Prostate gland (tissue), 2 donors: ENCODE measurements around the gene TMEM272.

Source experiments
- CTCF ChIP-seq, 4 experiments: fragments of 200-600 bp in 2 of 4; fragments of 450-650 bp in 2 of 4; sonication (generic) in 2 of 4; IDR thresholded peaks; 1 replicate in 3 of 4; 2 replicates in 1 of 4; pipeline ENCODE4 v1.5.1; 2016 to 2019; ENCODE audit warnings: antibody characterized with exemption in 4 of 4, mild to moderate bottlenecking in 2 of 4, moderate library complexity in 2 of 4
- POLR2A ChIP-seq: fragments of 450-650 bp; IDR thresholded peaks from one replicate; pipeline ENCODE4 v1.6.1; 2016; ENCODE audit warnings: antibody characterized with exemption, mild to moderate bottlenecking
- POLR2AphosphoS5 ChIP-seq: sonication (generic); formaldehyde crosslinking; IDR thresholded peaks from one replicate; pipeline ENCODE4 v1.6.1; 2017; ENCODE audit warnings: antibody characterized with exemption

GRCh38 chr13:51811046-51811445, 33.9 kb downstream of the TMEM272 start:
- TF ChIP-seq CTCF (IDR thresholded peaks at IDR 0.05) (no peak), POLR2AphosphoS5 (no peak), POLR2A (no peak)
